ENCODE results near the gene PAX3. TPM values are rescaled to one million over a fixed set of nuclear protein-coding genes. Genes with fewer than 3 reads are reported as not detected.

Gene PAX3
- total and polyA plus RNA-seq, 9 donors: not detected

DNA sequence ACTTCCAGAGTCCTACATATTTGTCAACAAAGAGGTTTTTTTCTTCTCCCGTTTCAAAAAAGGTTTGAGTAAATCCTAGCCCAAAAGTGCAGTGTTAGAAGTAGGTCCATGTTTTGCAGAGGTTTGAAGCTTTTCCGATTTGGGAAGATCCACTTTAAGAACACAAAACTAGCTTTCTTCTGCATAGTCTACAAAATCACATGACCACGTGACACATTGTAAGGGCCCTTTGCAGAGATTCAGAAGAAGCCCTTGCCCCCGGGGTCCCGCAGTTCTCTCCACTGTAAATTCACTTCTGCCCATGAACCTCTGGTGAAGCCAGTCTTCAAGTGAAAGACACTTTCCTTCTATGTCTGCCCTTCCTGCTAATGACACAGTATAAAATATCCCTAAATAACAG lies 49.4 kb downstream of the PAX3 start:
- DNase-seq: no peak
- Histone ChIP-seq H3K4me1 (ENCODE audit: insufficient read depth) (no peaks in the 10 kb centered on the region), H3K27ac (no peak overlapping the region), H3K27me3 (no peaks in the 10 kb centered on the region), H3K4me3 (no peak overlapping the region), H3K9me3 (no peaks in the 10 kb centered on the region), H3K36me3 (no peaks in the 10 kb centered on the region)
- 74 to 78% (median 74%) methylated on average over 5 of the region's 5 CpGs for WGBS, 3 donors
- no peak for TF ChIP-seq POLR2A (IDR thresholded peaks at IDR 0.05)
- no peak for TF ChIP-seq EP300 (IDR thresholded peaks at IDR 0.05)
- TF ChIP-seq, protein P1, sequence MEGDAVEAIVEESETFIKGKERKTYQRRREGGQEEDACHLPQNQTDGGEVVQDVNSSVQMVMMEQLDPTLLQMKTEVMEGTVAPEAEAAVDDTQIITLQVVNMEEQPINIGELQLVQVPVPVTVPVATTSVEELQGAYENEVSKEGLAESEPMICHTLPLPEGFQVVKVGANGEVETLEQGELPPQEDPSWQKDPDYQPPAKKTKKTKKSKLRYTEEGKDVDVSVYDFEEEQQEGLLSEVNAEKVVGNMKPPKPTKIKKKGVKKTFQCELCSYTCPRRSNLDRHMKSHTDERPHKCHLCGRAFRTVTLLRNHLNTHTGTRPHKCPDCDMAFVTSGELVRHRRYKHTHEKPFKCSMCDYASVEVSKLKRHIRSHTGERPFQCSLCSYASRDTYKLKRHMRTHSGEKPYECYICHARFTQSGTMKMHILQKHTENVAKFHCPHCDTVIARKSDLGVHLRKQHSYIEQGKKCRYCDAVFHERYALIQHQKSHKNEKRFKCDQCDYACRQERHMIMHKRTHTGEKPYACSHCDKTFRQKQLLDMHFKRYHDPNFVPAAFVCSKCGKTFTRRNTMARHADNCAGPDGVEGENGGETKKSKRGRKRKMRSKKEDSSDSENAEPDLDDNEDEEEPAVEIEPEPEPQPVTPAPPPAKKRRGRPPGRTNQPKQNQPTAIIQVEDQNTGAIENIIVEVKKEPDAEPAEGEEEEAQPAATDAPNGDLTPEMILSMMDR (IDR thresholded peaks at IDR 0.05): no peak
- intact Hi-C loops (cut with DNase I): no loop called here

GRCh38 chr2:222248818-222249217 lies 50.0 kb downstream of the PAX3 start:
- H3K27ac ChIP-seq: no peak overlapping the region
- H3K36me3 ChIP-seq: no peaks in the 10 kb centered on the region
- DNase-seq: no peak
- H3K27me3 ChIP-seq: no peaks in the 10 kb centered on the region
- intact Hi-C loops (cut with DNase I): no loop called here
- TF ChIP-seq, protein P1 (IDR thresholded peaks at IDR 0.05): no peak
- TF ChIP-seq POLR2A (IDR thresholded peaks at IDR 0.05) (no peak), EP300 (IDR thresholded peaks at IDR 0.05) (no peak)
- H3K4me3 ChIP-seq: no peak overlapping the region
- H3K4me1 ChIP-seq (ENCODE audit: insufficient read depth): no peaks in the 10 kb centered on the region
- WGBS, 3 donors: 26 to 43% (median 32%) methylated on average over 1 of the region's 1 CpG
- no peaks in the 10 kb centered on the region for H3K9me3 ChIP-seq

- 25 to 46% (median 26%) methylated on average over 2 of the region's 2 CpGs for WGBS, 3 donors
- Histone ChIP-seq H3K36me3 (no peaks in the 10 kb centered on the region), H3K4me1 (ENCODE audit: insufficient read depth) (no peaks in the 10 kb centered on the region), H3K27ac (no peak overlapping the region), H3K4me3 (no peak overlapping the region), H3K27me3 (no peaks in the 10 kb centered on the region), H3K9me3 (no peaks in the 10 kb centered on the region)
- TF ChIP-seq, protein P1 (IDR thresholded peaks at IDR 0.05): no peak
- TF ChIP-seq POLR2A (IDR thresholded peaks at IDR 0.05) (no peak), EP300 (IDR thresholded peaks at IDR 0.05) (no peak)
- intact Hi-C loops (cut with DNase I): no loop called here
- DNase-seq: no peak
Measured at GRCh38 chr2:222248256-222248655, 50.5 kb downstream of the PAX3 start.

DNA sequence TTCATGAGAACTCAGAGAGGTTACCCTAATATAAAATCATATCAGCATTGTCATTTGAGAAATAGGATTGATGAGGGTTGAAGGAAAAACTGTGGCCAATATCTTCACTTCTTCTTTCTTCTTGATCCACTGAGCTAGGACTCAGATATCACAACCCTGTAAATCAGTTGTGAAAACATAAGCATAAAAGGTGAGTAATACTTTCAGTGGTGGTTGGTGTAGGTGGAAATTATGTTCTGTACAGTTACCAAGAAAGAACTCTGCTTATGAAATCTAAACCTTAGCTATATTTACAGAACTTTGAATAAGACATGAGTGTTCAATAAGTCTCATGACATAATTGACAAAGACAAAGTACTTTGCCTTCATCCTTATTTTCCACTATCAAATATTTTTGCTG lies 56.3 kb downstream of the PAX3 start:
- intact Hi-C loops (cut with DNase I): no loop called here
- no peak overlapping the region for H3K27ac ChIP-seq
- no peak for TF ChIP-seq POLR2A (IDR thresholded peaks at IDR 0.05)
- TF ChIP-seq EP300 (IDR thresholded peaks at IDR 0.05): no peak
- TF ChIP-seq, protein P1 (IDR thresholded peaks at IDR 0.05): no peak

More for the DNA sequence above, 56.3 kb downstream of the PAX3 start:
- Histone ChIP-seq H3K27me3 (no peaks in the 10 kb centered on the region), H3K9me3 (no peaks in the 10 kb centered on the region), H3K4me3 (no peak overlapping the region), H3K36me3 (no peaks in the 10 kb centered on the region), H3K4me1 (ENCODE audit: insufficient read depth) (no peaks in the 10 kb centered on the region)
- DNase-seq: no peak
